ENCODE results near the gene COX6A2. TPM values are rescaled to one million over a fixed set of nuclear protein-coding genes. Genes with fewer than 3 reads are reported as not detected.
A peak's percentile ranks its signal among the peaks of the same experiment; 100 is the strongest.

COX6A2 gene
- total RNA-seq, 1 experiment from 2014 or later = not detected

DNA sequence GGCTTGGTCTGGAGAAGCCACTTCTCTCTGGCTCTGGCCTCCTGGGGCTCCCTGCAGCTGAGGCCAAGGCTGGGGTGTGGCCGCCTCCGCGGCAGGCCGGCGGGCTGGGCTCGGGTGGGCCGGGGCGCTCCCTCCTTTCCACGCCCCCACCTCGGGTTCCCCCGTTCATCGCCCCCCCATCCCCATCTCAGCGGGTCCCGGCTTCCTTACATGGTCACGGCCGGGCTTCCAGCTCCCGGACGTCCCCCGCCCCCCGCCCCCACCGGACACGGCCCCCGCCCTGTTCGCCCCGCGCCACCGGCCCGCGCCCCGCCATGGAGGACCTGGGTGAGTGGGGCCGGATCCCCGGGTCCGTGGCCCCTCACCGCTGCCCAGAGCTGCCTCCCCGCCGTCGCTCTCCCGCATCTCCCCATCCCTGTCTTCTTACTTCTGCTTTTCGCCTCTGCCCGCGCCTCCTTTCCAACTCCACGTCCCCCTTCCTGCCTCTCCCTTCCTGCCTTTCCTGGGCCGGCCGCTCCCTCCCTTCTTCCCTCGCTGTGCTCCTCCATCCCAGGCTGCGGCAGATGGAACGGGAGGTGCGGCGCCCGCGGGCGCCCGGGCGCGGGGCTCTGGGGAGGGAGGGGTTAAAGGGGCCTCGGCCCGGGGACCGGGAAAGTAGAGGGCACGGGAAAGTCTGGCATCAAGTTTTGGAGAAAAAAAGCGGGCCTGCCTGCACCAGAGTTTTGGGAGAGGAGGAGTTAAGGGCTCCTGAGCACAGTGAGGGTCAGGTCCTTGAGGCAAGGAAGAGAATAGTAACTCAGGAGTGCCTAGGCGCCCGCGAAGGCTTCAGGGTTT lies 43.9 kb upstream of the COX6A2 start, which contains the start of gene TGFB1I1:
TGFB1I1 (plus strand) TSS at position 278 of the 834 bp plus-strand sequence; CDS start at position 315, 37 bp downstream.
- H3K79me2 ChIP-seq (ENCODE audit: insufficient read depth, low read length) = no peaks in the 10 kb centered on the region
- peaks cover 18% of the 10 kb centered on the region for H3K23me2 ChIP-seq (ENCODE audit: insufficient read length, low read depth, low read length, poor library complexity, severe bottlenecking)
- peak within 1 kb of the TSS; percentile 62; the same call in 1 of the 2 replicates for H3K14ac ChIP-seq (ENCODE audit: insufficient read depth, low read length)
- no peak within 1 kb of the TSS for H3K27ac ChIP-seq (ENCODE audit: insufficient read length, low read depth, low read length)
- H3K4ac ChIP-seq (ENCODE audit: low read depth, low read length) = no peak within 1 kb of the TSS
- no peak within 1 kb of the TSS for H2BK15ac ChIP-seq (ENCODE audit: low read depth, low read length)
- H4K91ac ChIP-seq (ENCODE audit: insufficient read length, low read depth, low read length) = no peak within 1 kb of the TSS
- peak within 1 kb of the TSS in 1 of 3 experiments; percentile 91; a peak in 1 of 7 replicates for H3K27ac Mint-ChIP-seq
- H3K4me1 Mint-ChIP-seq = peaks cover 14 to 20% of the 10 kb centered on the region in 2 experiments
- peak within 1 kb of the TSS; percentile 25 for H3K9ac ChIP-seq (ENCODE audit: extremely low read depth, insufficient read length, low read length)
- no peak within 1 kb of the TSS for H2BK5ac ChIP-seq (ENCODE audit: insufficient read length, low read length)
- peak within 1 kb of the TSS; percentile 80 to 89 for H3K4me3 Mint-ChIP-seq
- H3K4me2 ChIP-seq (ENCODE audit: insufficient read depth, insufficient read length, low read length) = peak within 1 kb of the TSS; percentile 54
- peaks cover 46% of the 10 kb centered on the region for H3K27me3 Mint-ChIP-seq (ENCODE audit: low read depth)
- DNase-seq = peak; percentile 50
- H2AFZ ChIP-seq (ENCODE audit: low read length) = no peak within 1 kb of the TSS
- H2AK5ac ChIP-seq (ENCODE audit: insufficient read length, low read length) = no peak within 1 kb of the TSS
- H3K23ac ChIP-seq (ENCODE audit: insufficient read length, low read depth, low read length) = no peak within 1 kb of the TSS
- no peak within 1 kb of the TSS for H4K8ac ChIP-seq (replicated peaks; ENCODE audit: insufficient read length, low read depth, low read length)
- no peaks in the 10 kb centered on the region for H4K20me1 ChIP-seq (ENCODE audit: control insufficient read depth, insufficient read depth, insufficient read length)
- H3K4me1 ChIP-seq (ENCODE audit: insufficient read depth, low read length) = peaks cover 3% of the 10 kb centered on the region; the same call in 1 of the 2 replicates
- TF ChIP-seq, protein P1, sequence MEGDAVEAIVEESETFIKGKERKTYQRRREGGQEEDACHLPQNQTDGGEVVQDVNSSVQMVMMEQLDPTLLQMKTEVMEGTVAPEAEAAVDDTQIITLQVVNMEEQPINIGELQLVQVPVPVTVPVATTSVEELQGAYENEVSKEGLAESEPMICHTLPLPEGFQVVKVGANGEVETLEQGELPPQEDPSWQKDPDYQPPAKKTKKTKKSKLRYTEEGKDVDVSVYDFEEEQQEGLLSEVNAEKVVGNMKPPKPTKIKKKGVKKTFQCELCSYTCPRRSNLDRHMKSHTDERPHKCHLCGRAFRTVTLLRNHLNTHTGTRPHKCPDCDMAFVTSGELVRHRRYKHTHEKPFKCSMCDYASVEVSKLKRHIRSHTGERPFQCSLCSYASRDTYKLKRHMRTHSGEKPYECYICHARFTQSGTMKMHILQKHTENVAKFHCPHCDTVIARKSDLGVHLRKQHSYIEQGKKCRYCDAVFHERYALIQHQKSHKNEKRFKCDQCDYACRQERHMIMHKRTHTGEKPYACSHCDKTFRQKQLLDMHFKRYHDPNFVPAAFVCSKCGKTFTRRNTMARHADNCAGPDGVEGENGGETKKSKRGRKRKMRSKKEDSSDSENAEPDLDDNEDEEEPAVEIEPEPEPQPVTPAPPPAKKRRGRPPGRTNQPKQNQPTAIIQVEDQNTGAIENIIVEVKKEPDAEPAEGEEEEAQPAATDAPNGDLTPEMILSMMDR (conservative IDR thresholded peaks at IDR 0.05) = no peak
- H3K79me1 ChIP-seq (ENCODE audit: insufficient read depth, low read depth, low read length, poor library complexity, severe bottlenecking) = no peaks in the 10 kb centered on the region
- no CpG with 5 or more reads among the region's 63 CpGs for WGBS (ENCODE audit: extremely low coverage, insufficient read length, low lambda C conversion rate)
- no peaks in the 10 kb centered on the region; the same call in 1 of the 2 replicates for H3K27me3 ChIP-seq (ENCODE audit: insufficient read depth, low read length)
- no peak within 1 kb of the TSS for H3T11ph ChIP-seq (ENCODE audit: low read length)
- H3K36me3 Mint-ChIP-seq (ENCODE audit: insufficient read depth in 1 of 3, low read depth in 3 of 3) = peaks cover 0 to 17% (median 1%) of the 10 kb centered on the region in 3 experiments; a peak in 3 of 7 replicates
- no peaks in the 10 kb centered on the region for H3K9me3 ChIP-seq (ENCODE audit: control insufficient read depth, low read depth, low read length)
- no peak within 1 kb of the TSS for H3K56ac ChIP-seq (ENCODE audit: insufficient read length, low read depth, low read length)
- H2BK12ac ChIP-seq (ENCODE audit: insufficient read length, low read depth, low read length) = no peak within 1 kb of the TSS
- no peaks in the 10 kb centered on the region; a peak in 1 of 5 replicates for H3K9me3 Mint-ChIP-seq
- no peak within 1 kb of the TSS for H2BK20ac ChIP-seq (ENCODE audit: low read depth, low read length, poor library complexity, severe bottlenecking)
- H2BK120ac ChIP-seq (ENCODE audit: low read depth, low read length, poor library complexity, severe bottlenecking) = no peak within 1 kb of the TSS
- H3K18ac ChIP-seq (ENCODE audit: insufficient read length, low read depth, low read length) = peak within 1 kb of the TSS; percentile 53
- H4K5ac ChIP-seq (ENCODE audit: insufficient read length, low read depth, low read length) = no peak within 1 kb of the TSS

Data from H9 (cell line).